ENCODE measurements around the gene ZSWIM9. TPM values are rescaled to one million over a fixed set of nuclear protein-coding genes. Genes with fewer than 3 reads are reported as not detected.
A peak's percentile ranks its signal among the peaks of the same experiment; 100 is the strongest.

The ZSWIM9 gene
- total and polyA plus RNA-seq, 2 donors (not counting 3 experiments of a cell fraction or from before 2014, with no cell fraction given), result 1.0 to 8.6 TPM

- H3K4me1 ChIP-seq (ENCODE audit: control insufficient read depth, extremely low read depth, insufficient read depth, low read length), result peaks cover 13% of the 10 kb centered on the region
- H2AFZ ChIP-seq (ENCODE audit: low read depth, low read length), result peak overlapping the region; percentile 99
- TF ChIP-seq EZH2 (IDR thresholded peaks at IDR 0.05; ENCODE audit: borderline replicate concordance, low read depth, low read length, severe bottlenecking) (no peak), POLR2A (IDR thresholded peaks at IDR 0.05; ENCODE audit: low read depth, low read length) (no peak), JUN (IDR thresholded peaks at IDR 0.05; ENCODE audit: borderline replicate concordance, insufficient read depth, insufficient read length, low read depth) (no peak), GATA2 (IDR thresholded peaks at IDR 0.05; ENCODE audit: insufficient read depth, insufficient read length, low read depth, low read length) (no peak), POLR2AphosphoS5 (IDR thresholded peaks at IDR 0.05; ENCODE audit: insufficient read depth, low read depth, low read length) (no peak), CTCF (IDR thresholded peaks at IDR 0.05; ENCODE audit: extremely low read depth in 1 of 2, insufficient read depth in 1 of 2, low read depth in 1 of 2, low read length in 2 of 2) (no peak), FOS (IDR thresholded peaks at IDR 0.05; ENCODE audit: borderline replicate concordance, insufficient read depth, low read length) (no peak), MYC (IDR thresholded peaks at IDR 0.05; ENCODE audit: low read depth, low read length) (no peak)
- TF ChIP-seq, protein P1, sequence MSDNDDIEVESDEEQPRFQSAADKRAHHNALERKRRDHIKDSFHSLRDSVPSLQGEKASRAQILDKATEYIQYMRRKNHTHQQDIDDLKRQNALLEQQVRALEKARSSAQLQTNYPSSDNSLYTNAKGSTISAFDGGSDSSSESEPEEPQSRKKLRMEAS (IDR thresholded peaks at IDR 0.05; ENCODE audit: insufficient read depth, insufficient read length), result no peak
- DNase-seq (ENCODE audit: low read depth, low spot score) (no peak), FAIRE-seq (no peak)
- peak overlapping the region; percentile 52 for H3K4me2 ChIP-seq (ENCODE audit: insufficient read depth, low read length)
- no peaks in the 10 kb centered on the region for H3K27me3 ChIP-seq (ENCODE audit: control insufficient read depth in 2 of 2, insufficient read depth in 2 of 2, low read length in 2 of 2)
- H3K36me3 ChIP-seq (ENCODE audit: control insufficient read depth in 2 of 2, extremely low read depth in 1 of 2, insufficient read depth in 2 of 2, low read length in 2 of 2), result peaks cover 0 to 6% of the 10 kb centered on the region in 2 experiments
- dilution Hi-C loops (cut with MboI; ENCODE audit: extremely low pct_ligation_motif_present, low sequenced_read_pairs) (no loop called here), intact Hi-C loops (cut with micrococcal nuclease) (loop anchor here (5.0 kb wide), 1 partner anchor 403 kb away; no protein-coding TSS in a partner anchor)
- ChIA-PET CTCF (interaction anchor here (0.6 to 1.0 kb wide), 5 partner anchors 9 to 66 kb away, joined by 3 to 15 read pairs (median 4); no protein-coding TSS in a partner anchor), POLR2A (interaction anchor here (0.6 to 1.0 kb wide), 4 partner anchors 15 to 1079 kb away, joined by 3 to 9 read pairs (median 3); no protein-coding TSS in a partner anchor)
- no peak overlapping the region for H3K27ac ChIP-seq (ENCODE audit: insufficient read depth, low read depth, low read length)
- no peak overlapping the region for H3K9ac ChIP-seq (replicated peaks; ENCODE audit: extremely low read depth, insufficient read depth, low read length)
- no peaks in the 10 kb centered on the region for H4K20me1 ChIP-seq (replicated peaks; ENCODE audit: control insufficient read depth, extremely low read depth, insufficient read depth, low read length)
- no peaks in the 10 kb centered on the region for H3K9me1 ChIP-seq (replicated peaks; ENCODE audit: control insufficient read depth, extremely low read depth, insufficient read depth, low read length)
- no TSS peak for BruUV-seq (replicated peaks)
- H3K79me2 ChIP-seq (ENCODE audit: control insufficient read depth, insufficient read depth, low read length), result peaks cover 28% of the 10 kb centered on the region
- H3K9me3 ChIP-seq (replicated peaks; ENCODE audit: control insufficient read depth, insufficient read depth, low read length), result no peaks in the 10 kb centered on the region
- H3K4me3 ChIP-seq (replicated peaks in 1 of 3; ENCODE audit: insufficient read depth in 1 of 3, low read depth in 1 of 3, low read length in 3 of 3), result peak overlapping the region in 2 of 3 experiments; percentile 68 to 87
Observed at GRCh38 chr19:48169578-48169938, 922 bp upstream of the ZSWIM9 start.

Data from endothelial cell of umbilical vein (primary cell).